ENCODE results near the gene ANK3. TPM values are rescaled to one million over a fixed set of nuclear protein-coding genes. Genes with fewer than 3 reads are reported as not detected.

The ANK3 gene
- total RNA-seq, 2 donors from 2014 or later = 41.0 to 113 TPM

DNA sequence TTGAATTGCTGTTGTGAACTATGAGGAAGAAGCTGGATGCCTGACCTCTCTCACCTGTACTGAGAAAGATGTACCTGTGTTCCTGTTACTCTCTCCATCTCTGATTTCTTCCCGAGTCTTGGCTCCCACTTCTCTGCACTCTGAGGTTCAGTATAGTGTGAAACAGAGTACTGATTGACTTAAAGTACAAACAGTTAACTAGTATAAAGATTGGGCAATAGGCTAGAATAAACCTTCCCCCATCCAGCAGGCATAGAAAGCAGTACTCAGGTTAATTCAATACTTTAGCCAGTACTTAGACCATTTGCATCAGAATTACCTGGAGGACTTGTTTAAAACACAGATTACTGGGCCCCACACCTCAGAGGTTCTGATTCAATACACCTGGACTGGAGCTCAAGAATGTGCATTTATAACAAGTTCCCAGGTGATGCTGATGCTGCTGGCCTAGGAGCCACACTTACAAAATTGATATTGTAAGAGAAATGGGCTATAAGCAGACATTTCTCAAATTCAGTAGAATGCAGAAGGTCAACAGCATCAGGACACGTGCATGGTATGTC lies 51.6 kb downstream of the ANK3 start:
- intact Hi-C loops (cut with DNase I) = no loop called here
- 49 to 65% methylated on average over 2 of the region's 2 CpGs for WGBS, 2 donors
- H3K36me3 ChIP-seq (replicated peaks in 1 of 2; ENCODE audit: insufficient read depth in 1 of 2, low read depth in 2 of 2) = no peaks in the 10 kb centered on the region
- peaks cover 13% of the 10 kb centered on the region for H3K4me1 ChIP-seq
- no peaks in the 10 kb centered on the region for H3K9me3 ChIP-seq
- TF ChIP-seq POLR2A (IDR thresholded peaks at IDR 0.05) = no peak
- TF ChIP-seq, protein P1, sequence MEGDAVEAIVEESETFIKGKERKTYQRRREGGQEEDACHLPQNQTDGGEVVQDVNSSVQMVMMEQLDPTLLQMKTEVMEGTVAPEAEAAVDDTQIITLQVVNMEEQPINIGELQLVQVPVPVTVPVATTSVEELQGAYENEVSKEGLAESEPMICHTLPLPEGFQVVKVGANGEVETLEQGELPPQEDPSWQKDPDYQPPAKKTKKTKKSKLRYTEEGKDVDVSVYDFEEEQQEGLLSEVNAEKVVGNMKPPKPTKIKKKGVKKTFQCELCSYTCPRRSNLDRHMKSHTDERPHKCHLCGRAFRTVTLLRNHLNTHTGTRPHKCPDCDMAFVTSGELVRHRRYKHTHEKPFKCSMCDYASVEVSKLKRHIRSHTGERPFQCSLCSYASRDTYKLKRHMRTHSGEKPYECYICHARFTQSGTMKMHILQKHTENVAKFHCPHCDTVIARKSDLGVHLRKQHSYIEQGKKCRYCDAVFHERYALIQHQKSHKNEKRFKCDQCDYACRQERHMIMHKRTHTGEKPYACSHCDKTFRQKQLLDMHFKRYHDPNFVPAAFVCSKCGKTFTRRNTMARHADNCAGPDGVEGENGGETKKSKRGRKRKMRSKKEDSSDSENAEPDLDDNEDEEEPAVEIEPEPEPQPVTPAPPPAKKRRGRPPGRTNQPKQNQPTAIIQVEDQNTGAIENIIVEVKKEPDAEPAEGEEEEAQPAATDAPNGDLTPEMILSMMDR (IDR thresholded peaks at IDR 0.05) = no peak
- DNase-seq = no peak
- no peaks in the 10 kb centered on the region for H3K27me3 ChIP-seq
- no peak overlapping the region for H3K27ac ChIP-seq
- no peak overlapping the region for H3K4me3 ChIP-seq
- ATAC-seq = no peak

DNA sequence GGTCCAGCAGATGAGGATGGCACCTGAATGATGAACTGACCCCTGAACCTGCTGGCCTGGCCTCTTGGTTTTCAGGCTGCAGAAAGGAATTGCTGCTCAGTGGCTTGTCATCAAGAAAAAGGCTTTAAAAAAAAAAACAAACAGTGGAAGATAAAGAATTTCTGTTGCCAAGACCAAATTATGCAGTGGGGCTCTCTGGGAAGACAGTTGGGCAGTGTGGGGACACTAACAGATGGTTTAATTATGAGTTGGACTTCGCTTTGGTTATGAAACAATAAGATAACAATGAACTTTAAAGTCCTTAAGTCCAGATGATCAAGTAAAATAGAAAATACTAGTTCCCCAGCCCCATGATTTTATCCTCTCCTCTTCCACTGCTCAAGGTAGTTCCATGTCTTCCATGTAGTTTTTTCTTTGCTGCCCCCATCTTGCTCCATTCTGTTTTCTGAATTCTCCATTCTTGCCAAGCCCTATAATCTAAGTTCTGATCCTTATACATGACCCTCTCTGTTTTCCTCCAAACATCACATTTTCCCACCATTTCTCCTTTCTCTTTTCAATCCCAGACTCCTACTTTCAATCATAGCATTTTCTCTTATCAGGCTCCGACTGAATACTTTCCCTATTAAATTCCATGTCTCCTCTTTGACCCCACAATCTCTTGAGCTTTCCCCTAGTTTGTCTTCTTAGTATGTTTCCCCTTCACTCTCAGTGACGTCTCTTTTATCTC lies 52.6 kb downstream of the ANK3 start:
- intact Hi-C loops (cut with DNase I) = no loop called here
- no peaks in the 10 kb centered on the region for H3K36me3 ChIP-seq (replicated peaks in 1 of 2; ENCODE audit: insufficient read depth in 1 of 2, low read depth in 2 of 2)
- no peaks in the 10 kb centered on the region for H3K27me3 ChIP-seq
- 40 to 50% methylated on average over 3 of the region's 3 CpGs for WGBS, 2 donors
- no peak for DNase-seq
- peaks cover 13% of the 10 kb centered on the region for H3K4me1 ChIP-seq
- H3K27ac ChIP-seq = no peak overlapping the region
- TF ChIP-seq POLR2A (IDR thresholded peaks at IDR 0.05) = no peak
- TF ChIP-seq, protein P1 (IDR thresholded peaks at IDR 0.05) = no peak
- peak; percentile 33 for ATAC-seq
- H3K4me3 ChIP-seq = no peak overlapping the region
- H3K9me3 ChIP-seq = no peaks in the 10 kb centered on the region

DNA sequence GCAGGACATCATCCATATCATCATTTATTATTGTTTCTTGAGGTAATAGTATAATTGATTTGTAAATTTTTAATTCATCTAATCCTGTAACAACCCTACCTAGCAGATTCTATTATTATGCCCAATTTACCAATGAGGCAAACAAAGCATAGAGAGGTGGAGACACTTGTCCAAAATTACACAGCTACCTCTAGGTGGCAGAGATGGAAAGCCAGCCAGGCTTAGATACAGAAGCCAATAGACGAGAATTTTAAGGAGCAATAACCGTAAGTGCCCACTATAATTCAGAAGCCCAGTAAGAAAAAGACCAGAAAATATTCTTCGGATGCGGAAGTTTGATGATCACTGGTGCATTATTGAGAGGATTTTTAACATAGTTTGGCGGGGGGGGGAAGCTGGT lies 54.0 kb downstream of the ANK3 start:
- no peak for ATAC-seq
- Histone ChIP-seq H3K27ac (no peak overlapping the region), H3K9me3 (no peaks in the 10 kb centered on the region), H3K27me3 (no peaks in the 10 kb centered on the region), H3K4me1 (peaks cover 13% of the 10 kb centered on the region), H3K36me3 (replicated peaks in 1 of 2; ENCODE audit: insufficient read depth in 1 of 2, low read depth in 2 of 2) (no peaks in the 10 kb centered on the region), H3K4me3 (no peak overlapping the region)
- no peak for TF ChIP-seq POLR2A (IDR thresholded peaks at IDR 0.05)
- TF ChIP-seq, protein P1 (IDR thresholded peaks at IDR 0.05) = peak in 1 of 7 experiments; percentile 8
- no peak for DNase-seq
- intact Hi-C loops (cut with DNase I) = no loop called here
- WGBS, 2 donors = 86 to 90% methylated on average over 5 of the region's 5 CpGs

DNA sequence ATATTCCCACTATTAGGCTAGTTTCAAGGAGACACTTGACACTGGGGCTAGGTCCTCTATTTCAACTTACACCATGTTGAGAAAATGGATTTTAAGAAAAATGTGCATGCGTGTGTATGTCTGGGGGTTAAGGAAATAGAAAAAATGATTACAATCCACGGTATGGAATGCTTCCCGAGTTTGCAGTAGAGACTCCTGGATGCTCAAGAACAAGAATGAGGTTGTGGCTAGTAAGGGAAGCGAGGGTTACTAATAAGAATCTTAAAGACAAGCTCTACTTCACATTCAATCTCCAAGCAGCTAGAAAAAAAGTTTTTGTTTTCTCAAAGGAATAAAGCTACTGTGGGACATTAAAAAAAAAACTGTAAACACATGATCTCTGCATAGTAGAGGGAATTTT lies 54.7 kb downstream of the ANK3 start:
- H3K4me3 ChIP-seq = no peak overlapping the region
- H3K27ac ChIP-seq = no peak overlapping the region
- DNase-seq (no peak), ATAC-seq (no peak)
- 76 to 77% methylated on average over 4 of the region's 4 CpGs for WGBS, 2 donors
- TF ChIP-seq POLR2A (IDR thresholded peaks at IDR 0.05) = no peak
- no peaks in the 10 kb centered on the region for H3K9me3 ChIP-seq
- no peaks in the 10 kb centered on the region for H3K36me3 ChIP-seq (replicated peaks in 1 of 2; ENCODE audit: insufficient read depth in 1 of 2, low read depth in 2 of 2)
- no peaks in the 10 kb centered on the region for H3K27me3 ChIP-seq
- peaks cover 13% of the 10 kb centered on the region for H3K4me1 ChIP-seq
- intact Hi-C loops (cut with DNase I) = no loop called here

- DNase-seq (no peak), ATAC-seq (no peak)
- Histone ChIP-seq H3K4me1 (peaks cover 12% of the 10 kb centered on the region), H3K36me3 (replicated peaks in 1 of 2; ENCODE audit: insufficient read depth in 1 of 2, low read depth in 2 of 2) (no peaks in the 10 kb centered on the region), H3K27me3 (no peaks in the 10 kb centered on the region), H3K27ac (no peak overlapping the region), H3K4me3 (no peak overlapping the region), H3K9me3 (no peaks in the 10 kb centered on the region)
- intact Hi-C loops (cut with DNase I) = no loop called here
- 68 to 96% methylated on average over 2 of the region's 2 CpGs for WGBS, 2 donors
- TF ChIP-seq, protein P1 (IDR thresholded peaks at IDR 0.05) = no peak
- no peak for TF ChIP-seq POLR2A (IDR thresholded peaks at IDR 0.05)
Measured at GRCh38 chr10:60332371-60332770, 57.3 kb downstream of the ANK3 start.
